IPS-18c (cell line): Measurements from ENCODE around the gene BCAR3.

Experiments used
- H3K4me3 ChIP-seq: 2 replicates; pipeline ENCODE4 v1.7.0; 2013; ENCODE audit warnings: low read depth, mild to moderate bottlenecking, low read length, moderate library complexity; ENCODE audit not compliant: insufficient read depth
- H3K9me3 ChIP-seq: one replicate; pipeline ENCODE4 v1.6.1; 2013; ENCODE audit warnings: mild to moderate bottlenecking, low read length, moderate library complexity; ENCODE audit not compliant: control insufficient read depth, insufficient read depth

The BCAR3 gene

GRCh38 chr1:93681101-93681988 lies at the start of gene BCAR3:
Gene BCAR3, minus strand, starts transcription at chr1:93681837. Its CDS starts 6,907 bp downstream, at chr1:93674930.
- Histone ChIP-seq H3K4me3 (peak within 1 kb of the TSS; percentile 84), H3K9me3 (no peaks in the 10 kb centered on the region)

- no peak overlapping the region for H3K4me3 ChIP-seq
- H3K9me3 ChIP-seq: no peaks in the 10 kb centered on the region
Observed at GRCh38 chr1:93730621-93731020, 49.0 kb upstream of the BCAR3 start.

GRCh38 chr1:93729906-93730305 lies 48.3 kb upstream of the BCAR3 start:
- no peaks in the 10 kb centered on the region for H3K9me3 ChIP-seq
- no peak overlapping the region for H3K4me3 ChIP-seq

- no peak overlapping the region for H3K4me3 ChIP-seq
- no peaks in the 10 kb centered on the region for H3K9me3 ChIP-seq
Observed at GRCh38 chr1:93729502-93729901, 47.9 kb upstream of the BCAR3 start.

- Histone ChIP-seq H3K9me3 (no peaks in the 10 kb centered on the region), H3K4me3 (no peak overlapping the region)
Observed at GRCh38 chr1:93728480-93729131, 47.0 kb upstream of the BCAR3 start.

GRCh38 chr1:93723733-93724270 lies 42.2 kb upstream of the BCAR3 start:
- Histone ChIP-seq H3K4me3 (no peak overlapping the region), H3K9me3 (no peaks in the 10 kb centered on the region)

- no peaks in the 10 kb centered on the region for H3K9me3 ChIP-seq
- no peak overlapping the region for H3K4me3 ChIP-seq
Observed at GRCh38 chr1:93723110-93723509, 41.5 kb upstream of the BCAR3 start.

- Histone ChIP-seq H3K4me3 (no peak overlapping the region), H3K9me3 (no peaks in the 10 kb centered on the region)
Observed at GRCh38 chr1:93722081-93723031, 40.7 kb upstream of the BCAR3 start.

GRCh38 chr1:93720956-93721626 lies 39.5 kb upstream of the BCAR3 start:
- Histone ChIP-seq H3K9me3 (no peaks in the 10 kb centered on the region), H3K4me3 (no peak overlapping the region)

GRCh38 chr1:93717640-93718039 lies 36.0 kb upstream of the BCAR3 start:
- Histone ChIP-seq H3K4me3 (no peak overlapping the region), H3K9me3 (no peaks in the 10 kb centered on the region)

GRCh38 chr1:93716941-93717368 lies 35.3 kb upstream of the BCAR3 start:
- no peaks in the 10 kb centered on the region for H3K9me3 ChIP-seq
- H3K4me3 ChIP-seq: no peak overlapping the region

GRCh38 chr1:93716163-93716562 lies 34.5 kb upstream of the BCAR3 start:
- Histone ChIP-seq H3K9me3 (no peaks in the 10 kb centered on the region), H3K4me3 (no peak overlapping the region)

- Histone ChIP-seq H3K9me3 (no peaks in the 10 kb centered on the region), H3K4me3 (no peak overlapping the region)
Observed at GRCh38 chr1:93715529-93716126, 34.0 kb upstream of the BCAR3 start.

- Histone ChIP-seq H3K4me3 (no peak overlapping the region), H3K9me3 (no peaks in the 10 kb centered on the region)
Observed at GRCh38 chr1:93714356-93714755, 32.7 kb upstream of the BCAR3 start.

GRCh38 chr1:93713341-93713740 lies 31.7 kb upstream of the BCAR3 start:
- H3K4me3 ChIP-seq: no peak overlapping the region
- no peaks in the 10 kb centered on the region for H3K9me3 ChIP-seq

GRCh38 chr1:93712741-93713140 lies 31.1 kb upstream of the BCAR3 start:
- Histone ChIP-seq H3K4me3 (no peak overlapping the region), H3K9me3 (no peaks in the 10 kb centered on the region)
